ENCODE measurements around the gene PICALM.

The PICALM gene

DNA sequence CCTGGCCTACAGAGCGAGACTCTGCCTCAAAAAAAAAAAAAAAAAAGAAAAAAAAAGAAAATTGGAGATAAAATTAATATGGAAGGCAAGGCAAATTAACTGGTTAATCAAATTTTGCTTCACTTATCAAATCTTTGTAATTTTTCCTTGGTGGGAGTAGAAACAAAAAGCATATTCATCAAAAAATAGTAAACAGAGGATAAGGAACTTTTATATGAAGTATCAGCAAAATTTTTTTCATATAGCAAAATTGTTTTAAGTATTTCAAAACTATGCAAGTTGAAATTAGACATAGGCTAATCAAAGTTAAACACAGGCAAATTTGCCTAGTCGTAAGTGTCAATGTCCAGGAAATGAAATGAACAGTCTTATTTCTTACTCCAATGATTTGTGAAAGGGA is 33.0 kb downstream of the PICALM start:
- Histone ChIP-seq H3K9ac (ENCODE audit: low read depth, low read length) (no peak overlapping the region), H3K4me3 (ENCODE audit: low read depth in 1 of 2, low read length in 2 of 2) (no peak overlapping the region), H3K27ac (ENCODE audit: low read length) (no peak overlapping the region), H3K79me2 (ENCODE audit: insufficient read depth, low read length) (peaks cover 88% of the 10 kb centered on the region), H3K4me1 (ENCODE audit: insufficient read depth, low read length) (no peaks in the 10 kb centered on the region), H4K20me1 (ENCODE audit: insufficient read depth, low read length) (peaks cover 17% of the 10 kb centered on the region), H3K4me2 (ENCODE audit: insufficient read depth, low read length) (no peak overlapping the region), H3K9me3 (ENCODE audit: insufficient read depth, low read length, severe bottlenecking) (no peaks in the 10 kb centered on the region), H2AFZ (ENCODE audit: low read depth, low read length) (no peak overlapping the region), H3K36me3 (ENCODE audit: insufficient read depth, low read length) (peaks cover 4% of the 10 kb centered on the region), H3K27me3 (ENCODE audit: insufficient read depth, low read length, poor library complexity) (no peaks in the 10 kb centered on the region)
- DNase-seq (no peak), ATAC-seq (ENCODE audit: insufficient read depth, low read depth) (no peak)
- no peak for TF ChIP-seq EZH2 (IDR thresholded peaks at IDR 0.05; ENCODE audit: borderline replicate concordance, low read depth, low read length, severe bottlenecking)
- TF ChIP-seq, protein P1, sequence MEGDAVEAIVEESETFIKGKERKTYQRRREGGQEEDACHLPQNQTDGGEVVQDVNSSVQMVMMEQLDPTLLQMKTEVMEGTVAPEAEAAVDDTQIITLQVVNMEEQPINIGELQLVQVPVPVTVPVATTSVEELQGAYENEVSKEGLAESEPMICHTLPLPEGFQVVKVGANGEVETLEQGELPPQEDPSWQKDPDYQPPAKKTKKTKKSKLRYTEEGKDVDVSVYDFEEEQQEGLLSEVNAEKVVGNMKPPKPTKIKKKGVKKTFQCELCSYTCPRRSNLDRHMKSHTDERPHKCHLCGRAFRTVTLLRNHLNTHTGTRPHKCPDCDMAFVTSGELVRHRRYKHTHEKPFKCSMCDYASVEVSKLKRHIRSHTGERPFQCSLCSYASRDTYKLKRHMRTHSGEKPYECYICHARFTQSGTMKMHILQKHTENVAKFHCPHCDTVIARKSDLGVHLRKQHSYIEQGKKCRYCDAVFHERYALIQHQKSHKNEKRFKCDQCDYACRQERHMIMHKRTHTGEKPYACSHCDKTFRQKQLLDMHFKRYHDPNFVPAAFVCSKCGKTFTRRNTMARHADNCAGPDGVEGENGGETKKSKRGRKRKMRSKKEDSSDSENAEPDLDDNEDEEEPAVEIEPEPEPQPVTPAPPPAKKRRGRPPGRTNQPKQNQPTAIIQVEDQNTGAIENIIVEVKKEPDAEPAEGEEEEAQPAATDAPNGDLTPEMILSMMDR (IDR thresholded peaks at IDR 0.05; ENCODE audit: borderline replicate concordance, extremely low read depth, low read length, poor library complexity, severe bottlenecking) = no peak

DNA sequence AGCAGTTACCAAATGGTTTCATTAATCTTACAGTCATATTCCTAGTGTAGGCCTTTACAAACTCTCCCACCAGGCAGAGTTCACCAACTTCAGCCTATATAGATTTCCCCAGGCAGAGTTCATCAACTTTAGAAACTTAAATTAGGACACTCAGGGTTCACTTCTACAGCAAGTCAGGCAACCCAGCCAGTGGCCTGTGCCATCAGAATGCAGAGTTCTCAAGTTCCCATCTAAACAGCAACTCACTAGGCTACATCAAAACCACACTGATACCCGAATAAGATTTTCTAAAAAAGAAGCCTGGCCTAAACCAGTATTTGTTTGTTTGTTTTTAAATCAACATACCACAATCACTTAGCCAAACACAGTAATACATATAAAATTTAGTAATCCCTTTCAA is 33.7 kb downstream of the PICALM start:
- H2AFZ ChIP-seq (ENCODE audit: low read depth, low read length) = no peak overlapping the region
- DNase-seq = no peak
- H3K4me2 ChIP-seq (ENCODE audit: insufficient read depth, low read length) = no peak overlapping the region

DNA sequence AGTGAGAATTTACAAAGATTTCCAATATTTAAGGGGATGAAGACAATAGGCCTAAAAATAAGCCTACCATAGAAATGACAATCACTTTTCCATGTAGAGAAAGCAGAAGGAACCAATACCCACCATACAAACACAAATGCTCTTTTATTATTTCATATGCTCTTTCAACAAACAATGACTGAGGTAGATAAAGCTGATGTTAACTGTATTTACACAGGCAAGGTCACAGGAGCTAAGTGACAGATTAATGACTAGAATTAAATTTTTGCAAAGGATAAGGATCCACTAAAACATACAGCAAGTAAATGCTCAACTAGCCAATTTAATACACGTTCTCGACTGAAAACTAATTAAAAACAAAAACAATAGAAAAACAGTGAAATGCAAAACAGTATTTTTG is 34.2 kb downstream of the PICALM start:
- TF ChIP-seq, protein P1 (IDR thresholded peaks at IDR 0.05; ENCODE audit: borderline replicate concordance, extremely low read depth, low read length, poor library complexity, severe bottlenecking) = no peak
- TF ChIP-seq EZH2 (IDR thresholded peaks at IDR 0.05; ENCODE audit: borderline replicate concordance, low read depth, low read length, severe bottlenecking) = no peak
- no peak overlapping the region for H2AFZ ChIP-seq (ENCODE audit: low read depth, low read length)
- peaks cover 82% of the 10 kb centered on the region for H3K79me2 ChIP-seq (ENCODE audit: insufficient read depth, low read length)
- H3K27me3 ChIP-seq (ENCODE audit: insufficient read depth, low read length, poor library complexity) = no peaks in the 10 kb centered on the region
- no peak overlapping the region for H3K9ac ChIP-seq (ENCODE audit: low read depth, low read length)
- no peaks in the 10 kb centered on the region for H3K4me1 ChIP-seq (ENCODE audit: insufficient read depth, low read length)
- ATAC-seq (ENCODE audit: insufficient read depth, low read depth) (no peak), DNase-seq (no peak)
- H4K20me1 ChIP-seq (ENCODE audit: insufficient read depth, low read length) = peaks cover 18% of the 10 kb centered on the region; the same call in 1 of the 2 replicates
- H3K27ac ChIP-seq (ENCODE audit: low read length) = no peak overlapping the region
- no peak overlapping the region for H3K4me2 ChIP-seq (ENCODE audit: insufficient read depth, low read length)
- no peaks in the 10 kb centered on the region for H3K9me3 ChIP-seq (ENCODE audit: insufficient read depth, low read length, severe bottlenecking)
- H3K36me3 ChIP-seq (ENCODE audit: insufficient read depth, low read length) = peaks cover 12% of the 10 kb centered on the region
- H3K4me3 ChIP-seq (ENCODE audit: low read depth in 1 of 2, low read length in 2 of 2) = no peak overlapping the region

More for the DNA sequence above, 33.7 kb downstream of the PICALM start:
- peaks cover 18% of the 10 kb centered on the region; the same call in 1 of the 2 replicates for H4K20me1 ChIP-seq (ENCODE audit: insufficient read depth, low read length)
- ATAC-seq (ENCODE audit: insufficient read depth, low read depth) = no peak
- H3K27me3 ChIP-seq (ENCODE audit: insufficient read depth, low read length, poor library complexity) = no peaks in the 10 kb centered on the region
- TF ChIP-seq EZH2 (IDR thresholded peaks at IDR 0.05; ENCODE audit: borderline replicate concordance, low read depth, low read length, severe bottlenecking) = no peak
- TF ChIP-seq, protein P1 (IDR thresholded peaks at IDR 0.05; ENCODE audit: borderline replicate concordance, extremely low read depth, low read length, poor library complexity, severe bottlenecking) = no peak
- H3K4me1 ChIP-seq (ENCODE audit: insufficient read depth, low read length) = no peaks in the 10 kb centered on the region
- H3K79me2 ChIP-seq (ENCODE audit: insufficient read depth, low read length) = peaks cover 86% of the 10 kb centered on the region
- no peak overlapping the region for H3K4me3 ChIP-seq (ENCODE audit: low read depth in 1 of 2, low read length in 2 of 2)
- H3K9ac ChIP-seq (ENCODE audit: low read depth, low read length) = no peak overlapping the region
- H3K27ac ChIP-seq (ENCODE audit: low read length) = no peak overlapping the region
- no peaks in the 10 kb centered on the region for H3K9me3 ChIP-seq (ENCODE audit: insufficient read depth, low read length, severe bottlenecking)
- peaks cover 12% of the 10 kb centered on the region for H3K36me3 ChIP-seq (ENCODE audit: insufficient read depth, low read length)

DNA sequence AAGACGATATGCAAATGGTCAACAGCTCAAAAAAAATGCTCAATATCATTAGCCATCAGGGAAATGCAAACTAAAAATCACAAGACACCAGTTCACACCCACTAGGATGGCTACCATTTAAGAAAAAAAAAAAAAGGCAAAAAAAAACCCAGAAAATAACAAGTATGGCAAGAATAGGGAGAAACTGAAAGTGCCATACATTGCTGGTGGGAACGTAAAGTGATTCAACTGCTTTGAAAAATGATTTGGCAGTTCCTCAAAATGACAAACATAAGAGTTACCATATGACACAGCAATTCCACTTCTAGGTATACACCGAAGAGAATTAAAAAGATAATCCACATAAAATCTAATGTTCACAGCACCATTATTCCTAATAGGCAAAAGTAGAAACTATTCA is 47.5 kb downstream of the PICALM start:
- no peaks in the 10 kb centered on the region for H3K9me3 ChIP-seq (ENCODE audit: insufficient read depth, low read length, severe bottlenecking)
- H4K20me1 ChIP-seq (ENCODE audit: insufficient read depth, low read length) = no peaks in the 10 kb centered on the region
- H3K36me3 ChIP-seq (ENCODE audit: insufficient read depth, low read length) = peaks cover 75% of the 10 kb centered on the region
- no peak overlapping the region for H3K4me3 ChIP-seq (ENCODE audit: low read depth in 1 of 2, low read length in 2 of 2)
- no peak overlapping the region for H2AFZ ChIP-seq (ENCODE audit: low read depth, low read length)
- DNase-seq = no peak
- no peak overlapping the region for H3K9ac ChIP-seq (ENCODE audit: low read depth, low read length)
- H3K27me3 ChIP-seq (ENCODE audit: insufficient read depth, low read length, poor library complexity) = no peaks in the 10 kb centered on the region
- H3K4me2 ChIP-seq (ENCODE audit: insufficient read depth, low read length) = no peak overlapping the region
- TF ChIP-seq EZH2 (IDR thresholded peaks at IDR 0.05; ENCODE audit: borderline replicate concordance, low read depth, low read length, severe bottlenecking) = no peak
- TF ChIP-seq, protein P1 (IDR thresholded peaks at IDR 0.05; ENCODE audit: borderline replicate concordance, extremely low read depth, low read length, poor library complexity, severe bottlenecking) = no peak
- no peak overlapping the region for H3K27ac ChIP-seq (ENCODE audit: low read length)
- no peaks in the 10 kb centered on the region for H3K4me1 ChIP-seq (ENCODE audit: insufficient read depth, low read length)
- H3K79me2 ChIP-seq (ENCODE audit: insufficient read depth, low read length) = no peaks in the 10 kb centered on the region; the same call in 1 of the 2 replicates
- no peak for ATAC-seq (ENCODE audit: insufficient read depth, low read depth)
